Memory B cell (primary cell): Measurements from ENCODE around the gene BASP1.

ENCODE experiments used
- ATAC-seq: fragments of 150-1000 bp; cut with Tn5 transposase; 2 replicates; pipeline ENCODE4 v1.10.0; 2021; ENCODE audit warnings: low read depth, mild to moderate bottlenecking, moderate library complexity
- DNase-seq, 2 donors: peaks; one replicate each; pipeline ENCODE4 v3.0.0; 2022; ENCODE audit warnings: low spot score in 2 of 2
- H3K27ac Mint-ChIP-seq: one replicate; pipeline ENCODE4 v1.8.0; 2022; ENCODE audit warnings: mild to moderate bottlenecking, moderate library complexity, mixed read lengths
- H3K27me3 Mint-ChIP-seq: one replicate; pipeline ENCODE4 v1.8.0; 2022; ENCODE audit warnings: mixed read lengths
- H3K36me3 Mint-ChIP-seq: one replicate; pipeline ENCODE4 v1.8.0; 2022; ENCODE audit warnings: mild to moderate bottlenecking, mixed read lengths
- H3K4me1 Mint-ChIP-seq: one replicate; pipeline ENCODE4 v1.8.0; 2022; ENCODE audit warnings: mixed read lengths
- H3K4me3 Mint-ChIP-seq: one replicate; pipeline ENCODE4 v1.8.0; 2022; ENCODE audit warnings: mild to moderate bottlenecking, moderate library complexity, mixed read lengths
- H3K9me3 Mint-ChIP-seq: one replicate; pipeline ENCODE4 v1.8.0; 2022; ENCODE audit warnings: mixed read lengths

The BASP1 gene

GRCh38 chr5:17260549-17260948 is 43.1 kb downstream of the BASP1 start:
- no peak for DNase-seq
- H3K9me3 Mint-ChIP-seq = peaks cover 6% of the 10 kb centered on the region
- peaks cover 29% of the 10 kb centered on the region for H3K36me3 Mint-ChIP-seq
- H3K27me3 Mint-ChIP-seq = no peaks in the 10 kb centered on the region
- H3K4me1 Mint-ChIP-seq = peaks cover 63% of the 10 kb centered on the region
- peak overlapping the region; percentile 95 for H3K27ac Mint-ChIP-seq
- H3K4me3 Mint-ChIP-seq = no peak overlapping the region
- no peak for ATAC-seq

- DNase-seq (no peak), ATAC-seq (no peak)
- no peaks in the 10 kb centered on the region for H3K27me3 Mint-ChIP-seq
- H3K4me1 Mint-ChIP-seq = peaks cover 61% of the 10 kb centered on the region
- no peak overlapping the region for H3K4me3 Mint-ChIP-seq
- peaks cover 28% of the 10 kb centered on the region for H3K36me3 Mint-ChIP-seq
- H3K27ac Mint-ChIP-seq = peak overlapping the region; percentile 76
- peaks cover 6% of the 10 kb centered on the region for H3K9me3 Mint-ChIP-seq
Measured at GRCh38 chr5:17261075-17261474, 43.6 kb downstream of the BASP1 start.

DNA sequence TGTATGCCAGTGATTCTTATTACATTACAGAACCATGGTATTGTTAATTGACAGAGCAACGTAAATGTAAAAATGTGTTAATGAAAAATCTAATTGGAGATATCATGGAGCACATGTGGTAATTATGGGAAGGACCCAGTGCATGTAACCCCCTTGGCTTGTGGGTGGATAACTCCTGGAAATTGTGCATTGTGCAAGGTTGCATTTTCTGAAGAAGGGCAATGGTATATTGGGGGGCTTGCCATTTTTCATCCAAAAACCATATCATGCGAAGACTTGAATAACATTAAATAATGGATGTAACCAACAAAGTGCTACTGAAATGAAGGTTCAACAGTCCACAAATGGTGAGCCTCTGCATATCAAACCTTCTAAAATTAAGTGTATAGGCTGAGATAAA is 47.6 kb downstream of the BASP1 start:
- H3K4me3 Mint-ChIP-seq = no peak overlapping the region
- peaks cover 12% of the 10 kb centered on the region for H3K36me3 Mint-ChIP-seq
- H3K27ac Mint-ChIP-seq = peak overlapping the region; percentile 96
- H3K4me1 Mint-ChIP-seq = peaks cover 57% of the 10 kb centered on the region
- H3K27me3 Mint-ChIP-seq = no peaks in the 10 kb centered on the region
- H3K9me3 Mint-ChIP-seq = peaks cover 2% of the 10 kb centered on the region
- DNase-seq (no peak), ATAC-seq (no peak)

DNA sequence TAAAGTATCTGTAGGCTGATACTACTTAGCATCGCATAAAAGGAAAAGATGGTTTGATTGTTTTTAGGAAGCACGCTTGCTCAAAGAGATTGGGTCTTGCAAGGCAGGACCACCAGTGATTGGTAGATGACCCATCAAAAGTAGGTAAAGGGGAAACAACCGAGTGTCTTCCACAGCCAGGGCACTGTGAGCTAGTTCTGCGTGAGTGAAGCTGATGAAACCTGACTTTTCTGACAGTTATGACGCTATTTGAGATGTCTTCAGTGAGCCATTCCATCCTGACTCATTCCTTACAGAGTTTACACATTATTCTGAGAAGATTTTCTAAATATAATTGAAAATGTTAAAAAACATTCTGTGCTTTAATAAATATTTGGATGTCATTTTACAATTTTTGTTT is 49.7 kb downstream of the BASP1 start:
- Mint-ChIP-seq H3K27ac (peak overlapping the region; percentile 96), H3K36me3 (peaks cover 7% of the 10 kb centered on the region), H3K4me3 (peak overlapping the region; percentile 79), H3K27me3 (no peaks in the 10 kb centered on the region), H3K9me3 (peaks cover 2% of the 10 kb centered on the region), H3K4me1 (peaks cover 48% of the 10 kb centered on the region)
- ATAC-seq = peak; percentile 79
- peak in 1 of 2 donors; percentile 31 for DNase-seq

DNA sequence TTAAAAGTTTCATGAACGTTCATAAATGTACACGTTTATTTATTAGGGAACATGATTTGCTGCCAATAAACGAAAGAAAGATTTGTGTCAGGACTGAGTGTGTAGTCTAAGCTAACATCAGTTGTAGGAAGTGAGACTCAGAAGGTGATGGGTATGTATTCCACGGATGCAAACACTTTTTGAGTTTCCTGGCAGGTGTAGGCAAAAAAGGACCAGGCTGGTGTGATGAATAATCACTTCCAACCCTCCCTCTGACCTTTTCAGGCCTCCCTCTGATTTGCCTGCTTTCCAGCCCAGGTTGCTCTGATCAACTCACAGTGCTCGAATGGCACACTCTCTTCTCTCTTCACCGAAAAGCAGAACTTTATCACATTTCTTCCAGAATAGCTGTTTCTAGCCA is 51.8 kb downstream of the BASP1 start:
- H3K4me3 Mint-ChIP-seq = peak overlapping the region; percentile 70
- H3K9me3 Mint-ChIP-seq = no peaks in the 10 kb centered on the region
- no peaks in the 10 kb centered on the region for H3K27me3 Mint-ChIP-seq
- ATAC-seq = peak; percentile 66
- peaks cover 48% of the 10 kb centered on the region for H3K4me1 Mint-ChIP-seq
- peak in 1 of 2 donors; percentile 14 for DNase-seq
- H3K27ac Mint-ChIP-seq = peak overlapping the region; percentile 96
- peaks cover 2% of the 10 kb centered on the region for H3K36me3 Mint-ChIP-seq

GRCh38 chr5:17272111-17272510 is 54.7 kb downstream of the BASP1 start:
- DNase-seq (no peak), ATAC-seq (no peak)
- Mint-ChIP-seq H3K4me3 (peak overlapping the region; percentile 12), H3K36me3 (peaks cover 14% of the 10 kb centered on the region), H3K27me3 (no peaks in the 10 kb centered on the region), H3K27ac (peak overlapping the region; percentile 75), H3K4me1 (peaks cover 42% of the 10 kb centered on the region), H3K9me3 (peaks cover 4% of the 10 kb centered on the region)

DNA sequence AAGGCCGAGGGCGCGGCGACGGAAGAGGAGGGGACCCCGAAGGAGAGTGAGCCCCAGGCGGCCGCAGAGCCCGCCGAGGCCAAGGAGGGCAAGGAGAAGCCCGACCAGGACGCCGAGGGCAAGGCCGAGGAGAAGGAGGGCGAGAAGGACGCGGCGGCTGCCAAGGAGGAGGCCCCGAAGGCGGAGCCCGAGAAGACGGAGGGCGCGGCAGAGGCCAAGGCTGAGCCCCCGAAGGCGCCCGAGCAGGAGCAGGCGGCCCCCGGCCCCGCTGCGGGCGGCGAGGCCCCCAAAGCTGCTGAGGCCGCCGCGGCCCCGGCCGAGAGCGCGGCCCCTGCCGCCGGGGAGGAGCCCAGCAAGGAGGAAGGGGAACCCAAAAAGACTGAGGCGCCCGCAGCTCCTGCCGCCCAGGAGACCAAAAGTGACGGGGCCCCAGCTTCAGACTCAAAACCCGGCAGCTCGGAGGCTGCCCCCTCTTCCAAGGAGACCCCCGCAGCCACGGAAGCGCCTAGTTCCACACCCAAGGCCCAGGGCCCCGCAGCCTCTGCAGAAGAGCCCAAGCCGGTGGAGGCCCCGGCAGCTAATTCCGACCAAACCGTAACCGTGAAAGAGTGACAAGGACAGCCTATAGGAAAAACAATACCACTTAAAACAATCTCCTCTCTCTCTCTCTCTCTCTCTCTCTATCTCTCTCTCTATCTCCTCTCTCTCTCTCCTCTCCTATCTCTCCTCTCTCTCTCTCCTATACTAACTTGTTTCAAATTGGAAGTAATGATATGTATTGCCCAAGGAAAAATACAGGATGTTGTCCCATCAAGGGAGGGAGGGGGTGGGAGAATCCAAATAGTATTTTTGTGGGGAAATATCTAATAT is 58.1 kb downstream of the BASP1 start:
- H3K4me1 Mint-ChIP-seq = peaks cover 46% of the 10 kb centered on the region
- H3K27ac Mint-ChIP-seq = peak overlapping the region; percentile 99
- ATAC-seq (no peak), DNase-seq (no peak)
- no peaks in the 10 kb centered on the region for H3K27me3 Mint-ChIP-seq
- peaks cover 4% of the 10 kb centered on the region for H3K9me3 Mint-ChIP-seq
- H3K36me3 Mint-ChIP-seq = peaks cover 14% of the 10 kb centered on the region
- no peak overlapping the region for H3K4me3 Mint-ChIP-seq

DNA sequence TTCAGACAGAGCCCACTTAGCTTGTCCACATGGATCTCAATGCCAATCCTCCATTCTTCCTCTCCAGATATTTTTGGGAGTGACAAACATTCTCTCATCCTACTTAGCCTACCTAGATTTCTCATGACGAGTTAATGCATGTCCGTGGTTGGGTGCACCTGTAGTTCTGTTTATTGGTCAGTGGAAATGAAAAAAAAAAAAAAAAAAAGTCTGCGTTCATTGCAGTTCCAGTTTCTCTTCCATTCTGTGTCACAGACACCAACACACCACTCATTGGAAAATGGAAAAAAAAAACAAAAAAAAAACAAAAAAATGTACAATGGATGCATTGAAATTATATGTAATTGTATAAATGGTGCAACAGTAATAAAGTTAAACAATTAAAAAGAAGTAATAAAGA is 59.0 kb downstream of the BASP1 start:
- H3K9me3 Mint-ChIP-seq = peaks cover 4% of the 10 kb centered on the region
- peak overlapping the region; percentile 99 for H3K27ac Mint-ChIP-seq
- peak; percentile 36 for ATAC-seq
- peaks cover 14% of the 10 kb centered on the region for H3K36me3 Mint-ChIP-seq
- H3K27me3 Mint-ChIP-seq = no peaks in the 10 kb centered on the region
- peaks cover 46% of the 10 kb centered on the region for H3K4me1 Mint-ChIP-seq
- H3K4me3 Mint-ChIP-seq = peak overlapping the region; percentile 43
- DNase-seq = no peak

- Mint-ChIP-seq H3K36me3 (peaks cover 12% of the 10 kb centered on the region), H3K27ac (peak overlapping the region; percentile 99), H3K9me3 (peaks cover 4% of the 10 kb centered on the region), H3K27me3 (no peaks in the 10 kb centered on the region), H3K4me1 (peaks cover 44% of the 10 kb centered on the region), H3K4me3 (peak overlapping the region; percentile 72)
- DNase-seq = peak in 1 of 2 donors; percentile 55
- ATAC-seq = peak; percentile 74
Measured at GRCh38 chr5:17277907-17278306, 60.5 kb downstream of the BASP1 start.

DNA sequence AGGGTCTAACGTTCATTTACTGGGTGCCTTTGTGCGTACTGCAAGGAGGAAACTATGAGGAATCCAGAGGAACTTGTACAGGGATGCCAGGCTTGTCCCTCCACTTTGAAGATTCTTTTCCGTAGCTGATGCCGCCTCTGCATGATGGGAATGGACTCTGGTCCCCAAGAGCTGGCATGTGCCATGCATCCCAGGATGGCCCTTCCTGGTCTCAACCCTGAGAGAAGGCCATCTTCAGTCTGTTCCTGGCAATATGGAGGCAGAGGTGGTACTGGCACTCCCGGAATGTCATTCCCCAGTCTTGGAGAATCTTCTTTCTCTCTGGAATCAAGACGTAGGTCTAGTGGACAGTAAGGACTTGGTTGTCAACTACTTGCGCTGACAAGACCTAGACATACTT is 61.5 kb downstream of the BASP1 start:
- DNase-seq (no peak), ATAC-seq (no peak)
- H3K27me3 Mint-ChIP-seq = no peaks in the 10 kb centered on the region
- H3K36me3 Mint-ChIP-seq = peaks cover 12% of the 10 kb centered on the region
- peaks cover 42% of the 10 kb centered on the region for H3K4me1 Mint-ChIP-seq
- H3K27ac Mint-ChIP-seq = peak overlapping the region; percentile 99
- H3K4me3 Mint-ChIP-seq = no peak overlapping the region
- H3K9me3 Mint-ChIP-seq = peaks cover 6% of the 10 kb centered on the region

DNA sequence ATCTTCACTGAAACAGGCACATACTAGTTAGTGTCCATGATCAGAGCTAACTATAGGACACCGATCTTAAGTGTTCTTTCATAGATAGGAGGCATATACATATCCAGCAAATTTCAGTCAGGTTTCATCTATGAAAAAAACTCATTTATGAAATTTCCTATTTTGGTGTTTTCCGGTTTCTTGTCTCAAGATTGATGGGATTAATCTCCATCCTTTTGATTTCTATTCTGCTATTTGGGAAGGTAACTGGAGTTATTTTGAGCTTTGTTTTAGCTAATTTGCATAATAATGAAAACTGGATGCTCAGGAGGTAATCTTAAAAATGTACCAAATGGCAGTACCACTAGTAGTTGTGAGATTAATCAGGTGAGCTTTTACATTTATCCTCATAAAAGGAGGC is 62.1 kb downstream of the BASP1 start:
- Mint-ChIP-seq H3K9me3 (peaks cover 6% of the 10 kb centered on the region), H3K4me1 (peaks cover 37% of the 10 kb centered on the region), H3K27me3 (no peaks in the 10 kb centered on the region), H3K36me3 (peaks cover 12% of the 10 kb centered on the region), H3K27ac (peak overlapping the region; percentile 99), H3K4me3 (no peak overlapping the region)
- no peak for ATAC-seq
- no peak for DNase-seq

DNA sequence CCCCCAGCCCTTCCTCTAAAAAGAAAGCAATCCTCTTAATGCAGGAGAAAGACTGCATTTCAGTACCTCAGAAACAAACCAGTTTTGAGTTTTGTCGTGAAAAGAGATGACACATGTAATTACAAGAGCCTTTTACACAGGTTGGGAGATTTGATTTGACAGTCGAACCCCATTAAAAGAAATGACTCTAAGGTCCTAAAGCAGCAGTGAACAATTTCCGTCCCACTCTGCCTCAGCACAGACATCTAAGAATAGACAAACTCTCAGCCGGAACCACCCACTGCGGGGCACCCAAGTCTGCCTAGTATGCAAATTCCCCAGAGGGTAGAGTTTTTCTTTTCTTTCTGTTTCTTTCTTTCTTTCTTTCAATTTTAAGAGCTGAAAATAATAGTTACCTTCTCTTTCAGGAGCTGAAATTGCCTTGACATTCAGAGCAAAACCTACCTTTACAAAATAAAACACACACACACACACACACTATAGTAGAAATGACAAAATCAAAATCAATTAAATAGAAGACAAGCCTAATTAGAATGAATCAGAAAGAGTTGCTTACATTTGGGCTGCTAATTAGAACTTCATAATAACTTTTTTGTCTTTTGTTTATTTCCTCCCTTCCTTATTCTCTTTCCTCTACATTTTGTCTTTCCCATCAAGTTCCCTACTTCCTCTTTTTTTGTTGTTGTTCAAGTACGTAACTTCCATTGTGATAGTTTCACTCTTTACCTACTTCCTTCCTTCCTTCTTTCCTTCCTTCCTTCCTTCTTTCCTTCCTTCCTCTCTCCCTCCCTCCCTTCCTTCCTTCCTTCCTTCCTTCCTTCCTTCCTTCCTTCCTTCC is 65.1 kb downstream of the BASP1 start:
- H3K27me3 Mint-ChIP-seq = no peaks in the 10 kb centered on the region
- peaks cover 1% of the 10 kb centered on the region for H3K9me3 Mint-ChIP-seq
- H3K36me3 Mint-ChIP-seq = no peaks in the 10 kb centered on the region
- peak; percentile 45 to 67 for DNase-seq
- H3K4me3 Mint-ChIP-seq = peak overlapping the region; percentile 45
- ATAC-seq = peak; percentile 85
- peaks cover 24% of the 10 kb centered on the region for H3K4me1 Mint-ChIP-seq
- H3K27ac Mint-ChIP-seq = peak overlapping the region; percentile 87

DNA sequence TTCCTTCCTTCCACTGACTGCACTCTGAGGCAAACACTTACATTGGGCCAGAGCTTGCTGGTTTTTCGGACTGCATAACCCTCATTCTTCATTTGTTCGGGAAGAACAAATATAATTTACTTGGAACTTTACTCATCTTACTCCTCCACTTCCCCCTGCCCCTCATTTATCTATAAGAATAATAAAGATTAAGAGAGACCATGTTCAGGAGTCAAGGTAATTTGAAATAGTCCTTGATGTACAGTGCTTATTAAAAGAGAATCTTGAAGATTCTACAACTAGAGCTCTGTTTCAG is 65.6 kb downstream of the BASP1 start:
- no peak for ATAC-seq
- Mint-ChIP-seq H3K4me3 (peak overlapping the region; percentile 45), H3K27ac (peak overlapping the region; percentile 87), H3K9me3 (peaks cover 4% of the 10 kb centered on the region), H3K27me3 (no peaks in the 10 kb centered on the region), H3K36me3 (peaks cover 2% of the 10 kb centered on the region), H3K4me1 (peaks cover 18% of the 10 kb centered on the region)
- no peak for DNase-seq

GRCh38 chr5:17287501-17288155 is 70.2 kb downstream of the BASP1 start:
- Mint-ChIP-seq H3K4me1 (peaks cover 8% of the 10 kb centered on the region), H3K27me3 (no peaks in the 10 kb centered on the region)

More at GRCh38 chr5:17287501-17288155, 70.2 kb downstream of the BASP1 start:
- Mint-ChIP-seq H3K36me3 (peaks cover 2% of the 10 kb centered on the region), H3K9me3 (peaks cover 8% of the 10 kb centered on the region), H3K4me3 (no peak overlapping the region), H3K27ac (peak overlapping the region; percentile 19)
- no peak for ATAC-seq
- DNase-seq = no peak
